NCI-H2081 (cell line): ENCODE data around the gene DNAL1.

Source experiments
- DNase-seq, 2 experiments: peaks; one replicate each; lab custom pipeline; 2025; lab: John Stamatoyannopoulos, UW

The DNAL1 gene

DNA sequence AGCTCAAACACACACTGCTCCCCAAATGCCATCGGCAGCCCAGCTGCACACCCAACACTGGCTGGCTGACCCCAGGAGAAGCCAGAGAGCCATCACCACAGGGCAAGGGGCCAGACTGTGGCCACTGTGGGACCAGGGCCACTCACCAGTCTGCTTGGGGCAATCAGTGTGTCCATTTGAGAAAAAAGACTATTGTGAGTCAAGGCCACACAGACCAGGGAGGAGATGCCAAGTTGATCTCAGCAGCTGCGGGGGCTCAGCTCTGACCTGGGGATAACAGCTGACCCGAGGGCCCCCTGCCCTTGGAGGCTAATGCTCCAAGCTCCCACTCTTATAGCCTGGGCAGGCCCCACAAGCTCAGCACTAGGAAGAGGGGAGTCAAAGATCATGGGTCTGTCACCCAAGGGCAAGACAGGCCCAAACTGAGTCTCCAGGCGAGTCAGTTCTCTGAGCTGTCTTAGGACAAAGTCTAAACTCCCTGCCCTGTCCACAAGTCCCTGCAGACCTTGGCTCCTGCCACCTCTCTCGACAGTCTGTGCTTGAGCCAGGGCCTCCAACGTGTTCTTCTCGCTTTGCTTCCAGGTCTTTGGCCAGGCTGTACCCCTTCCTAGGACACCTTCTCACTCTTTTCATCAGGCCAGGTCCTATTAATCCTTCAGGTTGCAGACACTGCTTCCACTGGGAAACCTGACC is 99.5 kb downstream of the DNAL1 start:
- no peak for DNase-seq

- DNase-seq, result no peak
Measured at GRCh38 chr14:73744874-73745529, 100.2 kb downstream of the DNAL1 start.

GRCh38 chr14:73745571-73746519 is 101.1 kb downstream of the DNAL1 start:
- DNase-seq, result no peak

DNA sequence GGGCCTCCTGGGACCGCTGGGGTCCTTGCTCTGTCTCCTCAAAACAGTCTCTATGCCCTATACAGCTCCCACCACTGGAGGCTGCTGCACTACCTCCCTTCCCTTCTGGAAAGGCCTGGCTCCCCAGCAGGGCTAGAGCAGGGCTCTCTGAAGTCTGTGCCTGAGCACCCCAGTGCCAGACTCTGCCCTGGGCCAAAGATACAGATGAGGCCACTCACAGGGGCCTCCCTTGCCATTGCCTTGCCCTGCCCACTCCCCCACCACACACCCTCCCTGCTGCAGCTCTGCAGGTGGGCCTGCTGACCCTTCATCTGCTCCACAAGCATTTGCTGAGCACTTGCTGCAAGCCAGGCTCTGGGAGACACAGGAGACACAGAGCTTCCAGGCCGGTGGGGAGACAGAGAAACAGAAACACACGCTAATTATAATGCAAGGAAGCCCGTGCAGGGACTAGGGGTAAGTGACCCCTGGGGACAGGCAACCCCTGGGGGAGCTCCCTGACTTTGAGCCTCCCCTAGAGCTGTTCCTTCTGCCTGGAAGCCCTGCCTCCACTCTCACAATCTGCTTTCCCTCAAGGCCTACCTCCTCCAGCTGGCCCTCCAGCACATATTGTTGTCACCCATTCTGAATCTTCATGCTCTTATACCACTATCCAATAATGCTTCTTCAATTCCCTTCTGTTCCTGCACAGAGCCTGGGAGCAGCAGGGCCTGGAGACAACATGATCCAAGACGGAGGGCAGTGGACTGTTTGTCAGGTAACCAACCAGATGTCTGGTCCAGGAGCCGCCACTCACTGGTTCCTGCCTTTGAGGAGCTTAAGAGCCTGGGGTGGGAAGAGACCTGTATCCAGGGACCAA is 102.0 kb downstream of the DNAL1 start:
- DNase-seq, result no peak

GRCh38 chr14:73747379-73748211 is 102.8 kb downstream of the DNAL1 start:
- DNase-seq, result no peak

DNA sequence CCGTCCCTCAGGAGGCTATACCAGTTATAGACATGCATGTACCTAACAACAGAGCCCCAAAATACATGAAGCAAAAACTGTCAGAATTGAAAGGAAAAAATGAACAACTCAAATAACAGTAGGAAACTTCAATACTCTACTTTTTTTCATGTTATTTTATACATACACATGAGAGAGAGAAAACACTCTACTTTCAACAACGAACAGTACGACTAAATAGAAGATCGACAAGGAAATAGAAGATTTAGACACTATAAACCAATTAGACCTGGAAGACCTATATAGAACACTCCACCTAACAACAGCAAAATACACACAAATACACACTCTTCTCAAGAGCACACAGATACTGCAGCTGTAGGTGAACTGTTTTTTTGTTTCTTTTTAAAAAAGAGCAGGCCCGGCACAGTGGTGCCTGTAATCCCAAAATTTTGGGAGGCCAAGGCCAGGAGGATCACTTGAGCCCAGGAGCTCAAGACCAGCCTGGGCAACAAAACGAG is 104.1 kb downstream of the DNAL1 start:
- DNase-seq, result no peak

DNA sequence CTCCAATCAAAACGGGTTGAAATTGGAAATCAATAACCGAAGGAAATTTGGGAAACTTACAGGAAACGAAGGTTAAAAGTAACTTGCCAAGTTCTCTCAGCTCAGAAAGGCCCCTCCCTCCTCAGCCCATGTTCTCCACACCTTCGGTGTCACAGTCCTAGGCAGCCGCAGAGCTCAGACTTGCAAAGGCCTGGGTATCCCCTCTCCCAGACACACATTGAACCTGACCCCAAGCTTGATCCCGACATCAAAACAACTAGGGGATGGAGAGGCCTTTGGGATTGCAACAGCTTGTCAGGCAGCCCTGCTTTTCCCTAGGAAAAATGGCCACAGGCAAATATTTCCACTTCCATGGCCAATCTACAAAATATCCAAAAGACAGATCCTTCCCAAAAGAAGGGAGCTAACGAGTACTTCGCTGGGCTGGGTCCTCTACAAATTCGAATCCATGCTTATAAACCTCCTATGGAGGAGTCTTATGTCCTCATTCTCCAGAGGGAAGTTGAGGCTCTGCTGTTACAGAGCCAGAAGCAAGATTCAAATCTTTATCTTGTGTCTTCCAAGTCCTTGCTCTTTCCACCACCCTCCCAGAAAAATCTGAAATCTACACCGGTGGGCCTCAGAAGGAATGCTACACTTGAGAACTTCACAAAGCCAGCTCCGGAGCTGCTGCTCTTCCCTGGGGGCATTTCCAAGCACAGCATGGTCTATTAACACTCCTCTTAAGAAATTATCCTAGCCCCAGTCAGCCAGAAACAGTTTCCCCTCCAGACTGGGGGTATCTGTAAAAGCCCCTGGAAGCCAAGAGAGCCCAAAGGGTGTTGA is 105.1 kb downstream of the DNAL1 start:
- no peak for DNase-seq

GRCh38 chr14:73750531-73750901 is 105.7 kb downstream of the DNAL1 start:
- DNase-seq, result peak in 1 of 2 experiments; percentile 17

- no peak for DNase-seq
Measured at GRCh38 chr14:73751157-73751691, 106.4 kb downstream of the DNAL1 start.

DNA sequence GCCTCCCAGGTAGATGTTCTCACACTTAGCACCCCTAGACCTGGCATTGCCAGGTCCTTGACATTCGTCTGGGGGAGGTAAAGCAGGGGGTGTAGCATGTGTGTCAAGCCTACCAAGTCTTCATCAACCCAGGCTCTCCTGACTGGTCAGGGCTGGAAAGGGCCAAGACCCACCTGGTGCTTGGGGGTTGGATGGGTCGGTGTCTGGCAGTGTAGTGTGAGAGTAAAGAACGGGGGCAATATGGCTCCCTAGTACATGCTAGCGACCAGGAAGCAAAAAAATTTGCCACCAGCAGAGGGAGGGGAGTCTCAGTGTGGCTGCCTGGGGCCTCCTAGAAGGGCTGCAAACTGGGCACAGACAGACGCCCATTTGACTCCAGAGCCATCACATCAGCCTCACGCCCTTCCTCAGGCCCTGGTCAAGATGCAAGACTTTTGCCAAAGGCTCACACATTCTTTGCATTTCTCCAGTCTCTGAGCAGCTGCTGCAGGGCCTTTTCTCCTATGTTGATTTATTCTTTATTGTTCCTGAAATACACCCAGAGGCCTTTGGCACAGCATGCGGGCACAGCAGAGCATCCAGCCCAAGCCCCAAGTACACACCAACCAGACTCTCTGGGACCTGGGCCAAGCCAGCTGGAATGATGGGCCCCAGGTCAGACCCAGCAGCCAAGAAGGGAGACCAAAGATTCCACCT is 107.7 kb downstream of the DNAL1 start:
- peak; percentile 28 to 61 for DNase-seq
